ENCODE measurements around the gene HPCAL4.

GRCh38 chr1:39690225-39690624, 1.0 kb downstream of the HPCAL4 start:
- TF ChIP-seq CTCF (IDR thresholded peaks at IDR 0.05), result no peak
- no peak for TF ChIP-seq POLR2A (IDR thresholded peaks at IDR 0.05; ENCODE audit: low read depth)

Measured in esophagus muscularis mucosa (tissue), 3 donors.